Osteoblast (primary cell): Measurements from ENCODE around the gene KRTAP5-2. TPM values are rescaled to one million over a fixed set of nuclear protein-coding genes. Genes with fewer than 3 reads are reported as not detected.
"Not testable (repeated sequence)": the region's sequence is repeated elsewhere in the genome, so short reads cannot be mapped to it uniquely, and the experiment has no call there.

Experiments used
- DNase-seq: peaks from one replicate; pipeline ENCODE4 v3.0.0; 2011; ENCODE audit warnings: low spot score, mixed read lengths; ENCODE audit not compliant: insufficient read length; ENCODE audit errors: missing footprints
- H2AFZ ChIP-seq: 2 replicates; pipeline ENCODE4 v1.6.0; 2011; ENCODE audit warnings: mild to moderate bottlenecking, low read length
- H3K27ac ChIP-seq: 2 replicates; pipeline ENCODE4 v1.5.1; 2011; ENCODE audit warnings: mild to moderate bottlenecking, low read depth, low read length, moderate library complexity
- H3K27me3 ChIP-seq: 2 replicates; pipeline ENCODE4 v1.6.0; 2012; ENCODE audit warnings: mild to moderate bottlenecking, control low read depth, inconsistent platforms, low read length, moderate library complexity; ENCODE audit not compliant: insufficient read depth
- H3K36me3 ChIP-seq: 2 replicates; pipeline ENCODE4 v1.5.1; 2011; ENCODE audit warnings: mild to moderate bottlenecking, low read length, control low read depth, moderate library complexity; ENCODE audit not compliant: insufficient read depth
- H3K4me1 ChIP-seq: 2 replicates; pipeline ENCODE4 v1.5.1; 2011; ENCODE audit warnings: mild to moderate bottlenecking, low read length, control low read depth, moderate library complexity; ENCODE audit not compliant: insufficient read depth
- H3K4me2 ChIP-seq: 2 replicates; pipeline ENCODE4 v1.6.0; 2011; ENCODE audit warnings: mild to moderate bottlenecking, low read length; ENCODE audit not compliant: insufficient read depth
- H3K4me3 ChIP-seq: fragments of 200-600 bp; sonication (generic); 3 replicates; pipeline ENCODE4 v1.5.1; 2012; ENCODE audit warnings: mild to moderate bottlenecking, low read length, inconsistent platforms; ENCODE audit not compliant: insufficient read depth
- H3K79me2 ChIP-seq: 2 replicates; pipeline ENCODE4 v1.6.0; 2012; ENCODE audit warnings: mild to moderate bottlenecking, low read length, control low read depth, inconsistent platforms; ENCODE audit not compliant: insufficient read depth
- H3K9me3 ChIP-seq: 2 replicates; pipeline ENCODE4 v1.5.1; 2011; ENCODE audit warnings: low read depth, low read length, control low read depth
- H4K20me1 ChIP-seq: 2 replicates; pipeline ENCODE4 v1.6.0; 2012; ENCODE audit warnings: mild to moderate bottlenecking, low read length, control low read depth; ENCODE audit not compliant: insufficient read depth
- CTCF ChIP-seq: IDR thresholded peaks from 2 replicates; pipeline ENCODE4 v1.5.1; 2011; ENCODE audit warnings: mild to moderate bottlenecking, low read depth, low read length, moderate library complexity; ENCODE audit errors: extremely low read depth
- total RNA-seq: library from RNA; depleted of rRNA; stranded (reverse); fragments of >200 nt; gene quantifications from 2 replicates; pipeline ENCODE4 v1.2.3, GENCODE V29; 2012

The KRTAP5-2 gene
- total RNA-seq, 1 donor, result not detected

DNA sequence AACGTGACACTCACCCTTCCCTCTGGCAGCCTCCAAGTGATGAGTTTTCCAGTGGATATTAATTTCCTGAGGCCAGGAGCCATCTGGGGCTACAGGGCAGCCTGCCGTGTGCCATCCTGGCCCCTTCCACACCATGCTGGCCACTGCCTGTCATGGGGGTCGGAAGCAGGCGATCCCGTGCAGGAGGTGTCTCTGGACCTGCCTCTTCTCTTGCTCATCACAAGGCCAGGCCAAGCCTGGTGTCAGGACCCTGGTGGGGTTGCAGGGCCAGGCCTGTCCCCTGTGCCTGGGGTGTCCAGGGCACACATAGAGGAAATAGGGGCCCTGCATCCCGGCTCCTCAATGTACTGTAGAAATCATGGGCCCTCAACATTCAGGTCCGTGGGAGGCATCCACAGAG lies 6.6 kb upstream of the KRTAP5-2 start:
- no peak for TF ChIP-seq CTCF
- DNase-seq, result no peak
- no peaks in the 10 kb centered on the region for H3K4me1 ChIP-seq
- H3K27ac ChIP-seq, result no peak overlapping the region
- no peaks in the 10 kb centered on the region for H3K36me3 ChIP-seq
- H3K27me3 ChIP-seq, result peaks cover 29% of the 10 kb centered on the region
- H3K4me2 ChIP-seq, result no peak overlapping the region
- no peaks in the 10 kb centered on the region for H4K20me1 ChIP-seq
- no peak overlapping the region for H3K4me3 ChIP-seq
- H3K9me3 ChIP-seq, result no peaks in the 10 kb centered on the region
- H3K79me2 ChIP-seq, result no peaks in the 10 kb centered on the region
- no peak overlapping the region for H2AFZ ChIP-seq

DNA sequence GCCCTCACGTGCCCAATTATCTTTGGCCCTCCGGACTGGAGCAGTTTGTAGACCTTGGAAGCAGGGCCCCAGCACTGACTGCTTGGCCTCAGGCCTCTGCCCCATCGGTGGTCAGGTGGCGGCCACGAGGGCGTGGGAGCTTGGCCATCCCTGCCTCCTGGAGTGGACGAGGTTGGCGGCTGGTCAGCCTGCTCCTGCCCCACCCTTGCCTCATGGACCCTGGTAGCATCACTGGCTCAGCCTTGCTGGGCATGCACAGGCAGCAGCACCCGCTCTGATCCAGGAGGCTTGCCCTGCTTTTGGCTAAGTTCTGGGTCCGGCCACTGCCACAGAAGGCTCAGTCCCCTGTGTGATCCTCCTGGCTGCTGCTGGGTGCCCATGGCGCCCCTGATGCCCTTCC lies 6.1 kb upstream of the KRTAP5-2 start:
- Histone ChIP-seq H3K4me3 (no peak overlapping the region), H3K9me3 (no peaks in the 10 kb centered on the region), H3K36me3 (no peaks in the 10 kb centered on the region), H4K20me1 (no peaks in the 10 kb centered on the region), H3K27me3 (peaks cover 29% of the 10 kb centered on the region), H3K4me2 (no peak overlapping the region), H3K4me1 (no peaks in the 10 kb centered on the region), H2AFZ (no peak overlapping the region), H3K27ac (no peak overlapping the region), H3K79me2 (no peaks in the 10 kb centered on the region)
- no peak for DNase-seq
- TF ChIP-seq CTCF, result no peak

DNA sequence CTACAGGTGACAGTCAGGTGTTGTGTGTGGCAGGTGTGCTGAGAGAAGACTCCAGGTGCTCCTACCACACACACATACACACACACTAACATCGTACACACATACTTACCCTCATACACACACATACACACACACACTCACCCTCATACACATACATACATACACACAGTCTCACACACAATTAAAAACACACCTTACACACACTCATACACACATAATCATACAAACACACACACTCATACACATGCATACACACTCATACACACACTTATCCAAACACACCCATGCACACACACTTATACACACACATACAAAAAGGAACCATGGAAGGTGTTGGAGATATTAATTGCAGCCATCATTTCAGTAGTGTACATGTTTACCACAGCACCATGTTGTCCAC lies 5.5 kb upstream of the KRTAP5-2 start:
- H3K27ac ChIP-seq, result no peak overlapping the region
- H3K36me3 ChIP-seq, result no peaks in the 10 kb centered on the region
- H3K9me3 ChIP-seq, result no peaks in the 10 kb centered on the region
- H2AFZ ChIP-seq, result no peak overlapping the region
- peaks cover 29% of the 10 kb centered on the region for H3K27me3 ChIP-seq
- no peaks in the 10 kb centered on the region for H3K4me1 ChIP-seq
- no peak overlapping the region for H3K4me3 ChIP-seq
- H3K4me2 ChIP-seq, result no peak overlapping the region
- no peaks in the 10 kb centered on the region for H3K79me2 ChIP-seq
- no peak for TF ChIP-seq CTCF
- H4K20me1 ChIP-seq, result no peaks in the 10 kb centered on the region
- no peak for DNase-seq

DNA sequence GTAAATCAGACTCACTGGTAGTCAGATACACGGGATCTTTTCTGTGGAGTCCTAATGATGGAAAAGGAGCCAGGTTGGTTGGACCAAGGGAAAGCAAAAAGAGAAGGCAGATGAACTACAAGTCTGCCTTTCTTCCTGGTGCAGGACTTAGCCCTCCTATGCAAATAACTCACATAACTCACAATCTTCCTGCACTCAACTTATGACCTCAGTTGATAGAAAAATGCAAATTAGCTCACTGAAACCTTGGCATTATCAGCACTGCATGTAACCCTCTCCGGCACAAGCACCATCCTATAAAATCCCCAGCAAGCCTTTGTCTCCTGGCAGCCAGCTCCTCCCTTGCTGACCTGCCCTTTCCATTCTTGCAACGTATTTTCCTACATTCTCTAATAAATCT lies 3.6 kb upstream of the KRTAP5-2 start:
- not testable (repeated sequence) for H2AFZ ChIP-seq, H4K20me1 ChIP-seq, H3K27ac ChIP-seq, DNase-seq, H3K79me2 ChIP-seq, H3K4me2 ChIP-seq, H3K4me1 ChIP-seq, H3K36me3 ChIP-seq, H3K4me3 ChIP-seq, H3K9me3 ChIP-seq
- peaks cover 31% of the 10 kb centered on the region for H3K27me3 ChIP-seq
